Urothelium cell line (cell line): ENCODE measurements around the gene XPO1.
"Not testable (repeated sequence)": the region's sequence is repeated elsewhere in the genome, so short reads cannot be mapped to it uniquely, and the experiment has no call there.

Source experiments
- DNase-seq: peaks from one replicate; pipeline ENCODE4 v3.0.0; 2011; ENCODE audit warnings: low spot score, mixed read lengths
- FAIRE-seq: peaks from 2 replicates; lab custom pipeline; 2011; peaks lifted over from hg19 to GRCh38; lab: Jason Lieb, UNC

XPO1 gene

GRCh38 chr2:61536180-61536571 is 2.0 kb downstream of the XPO1 start:
- no peak for FAIRE-seq

GRCh38 chr2:61535449-61535848 is 2.7 kb downstream of the XPO1 start:
- FAIRE-seq (no peak), DNase-seq (no peak)

More at GRCh38 chr2:61536180-61536571, 2.0 kb downstream of the XPO1 start:
- DNase-seq = no peak

DNA sequence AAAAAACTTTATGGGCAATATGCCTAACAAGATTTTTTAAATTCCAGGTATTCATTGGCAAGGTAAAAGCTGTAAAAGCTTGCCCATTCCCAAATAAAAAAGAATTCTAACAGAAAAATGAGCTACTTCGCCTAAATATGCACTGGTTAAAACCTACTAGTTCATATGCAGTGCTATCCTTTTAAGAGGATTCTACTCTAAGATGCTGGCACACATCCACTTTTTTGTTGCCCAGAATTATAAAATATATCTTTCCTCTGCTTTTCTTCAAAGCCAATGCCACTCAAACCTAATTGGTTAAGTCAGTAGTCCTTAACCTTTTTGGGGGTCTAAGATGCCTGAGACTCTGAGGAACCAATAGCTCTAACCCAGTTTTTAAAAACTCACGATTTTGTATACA is 3.2 kb downstream of the XPO1 start:
- DNase-seq (no peak), FAIRE-seq (no peak)

- DNase-seq = no peak
- no peak for FAIRE-seq
Measured at GRCh38 chr2:61530749-61531148, 7.4 kb downstream of the XPO1 start.

- FAIRE-seq (peak; percentile 30), DNase-seq (no peak)
Measured at GRCh38 chr2:61529944-61530735, 8.0 kb downstream of the XPO1 start.

GRCh38 chr2:61520261-61520660 is 17.9 kb downstream of the XPO1 start:
- FAIRE-seq (no peak), DNase-seq (no peak)

- DNase-seq (no peak), FAIRE-seq (no peak)
Measured at GRCh38 chr2:61512768-61513398, 25.3 kb downstream of the XPO1 start.

GRCh38 chr2:61510674-61511671 is 27.2 kb downstream of the XPO1 start:
- DNase-seq (no peak), FAIRE-seq (no peak)

- no peak for FAIRE-seq
Measured at GRCh38 chr2:61504949-61505348, 33.2 kb downstream of the XPO1 start.

DNA sequence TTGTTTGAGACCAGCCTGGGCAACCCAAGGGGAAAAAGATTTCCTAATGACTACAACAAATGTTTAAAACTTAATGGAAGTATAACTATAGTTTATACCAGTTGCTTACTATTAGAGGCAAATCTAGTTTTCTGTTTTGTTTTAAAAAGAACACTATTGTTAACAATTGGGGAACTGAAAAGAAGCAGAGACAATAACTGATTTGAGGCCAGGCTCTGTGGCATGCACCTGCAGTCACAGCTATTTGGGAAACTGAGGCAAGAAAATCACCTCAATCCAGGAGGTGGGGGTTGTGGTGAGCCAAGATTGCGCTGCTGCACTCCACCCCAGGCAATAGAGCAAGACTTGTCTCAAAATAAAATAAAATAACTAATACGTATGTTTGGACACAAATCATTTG is 39.1 kb downstream of the XPO1 start:
- DNase-seq (no peak), FAIRE-seq (no peak)

More at GRCh38 chr2:61504949-61505348, 33.2 kb downstream of the XPO1 start:
- no peak for DNase-seq

- no peak for DNase-seq
- no peak for FAIRE-seq
Measured at GRCh38 chr2:61493523-61493942, 44.6 kb downstream of the XPO1 start.

GRCh38 chr2:61492476-61492875 is 45.7 kb downstream of the XPO1 start:
- no peak for DNase-seq
- FAIRE-seq = no peak

- no peak for DNase-seq
- no peak for FAIRE-seq
Measured at GRCh38 chr2:61485281-61485680, 52.9 kb downstream of the XPO1 start.

- no peak for FAIRE-seq
- DNase-seq = no peak
Measured at GRCh38 chr2:61478086-61478485, 60.1 kb downstream of the XPO1 start.

GRCh38 chr2:61476929-61477589 is 61.1 kb downstream of the XPO1 start:
- DNase-seq, FAIRE-seq: not testable (repeated sequence)

DNA sequence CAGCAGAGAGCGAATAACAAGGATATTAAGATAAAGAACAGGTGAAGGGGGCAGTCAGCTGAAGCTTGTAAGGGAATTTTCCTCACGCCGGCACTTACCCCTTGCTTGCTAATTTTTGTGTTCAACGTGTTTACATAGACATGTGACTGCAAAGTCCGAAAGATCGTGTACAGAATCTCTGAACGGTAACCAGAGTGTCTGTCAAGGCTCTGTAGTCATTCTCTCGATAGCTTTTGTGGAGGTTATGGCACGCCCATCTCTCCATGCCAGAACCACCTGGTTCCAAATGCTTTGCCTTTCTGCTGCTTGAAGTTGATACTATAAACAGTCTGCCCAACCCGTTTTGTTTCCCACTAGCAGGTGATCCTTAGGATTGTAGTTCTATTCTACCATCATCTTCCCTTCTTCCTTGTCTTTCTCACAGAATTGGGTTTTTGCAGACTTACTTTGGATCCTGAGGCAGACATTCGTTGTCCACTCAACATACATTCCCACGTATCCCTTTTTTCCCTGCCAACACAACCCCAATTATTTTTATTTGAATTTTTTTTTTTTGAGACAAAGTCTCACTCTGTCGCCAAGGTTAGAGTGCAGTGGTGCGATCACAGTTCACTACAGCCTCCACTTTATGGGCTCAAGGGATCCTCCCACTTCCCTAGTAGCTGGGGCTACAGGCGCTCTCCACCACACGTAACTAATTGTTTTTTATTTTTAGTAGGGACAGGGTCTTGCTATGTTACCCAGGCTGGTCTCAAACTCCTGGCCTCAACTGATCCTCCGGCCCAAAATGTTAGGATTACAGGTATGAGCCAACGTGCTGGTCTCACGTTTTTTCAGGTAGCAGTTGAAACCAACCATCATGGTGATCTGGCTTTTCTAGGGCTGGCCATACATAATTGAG is 66.0 kb downstream of the XPO1 start:
- FAIRE-seq = no peak
- peak; percentile 14 for DNase-seq

DNA sequence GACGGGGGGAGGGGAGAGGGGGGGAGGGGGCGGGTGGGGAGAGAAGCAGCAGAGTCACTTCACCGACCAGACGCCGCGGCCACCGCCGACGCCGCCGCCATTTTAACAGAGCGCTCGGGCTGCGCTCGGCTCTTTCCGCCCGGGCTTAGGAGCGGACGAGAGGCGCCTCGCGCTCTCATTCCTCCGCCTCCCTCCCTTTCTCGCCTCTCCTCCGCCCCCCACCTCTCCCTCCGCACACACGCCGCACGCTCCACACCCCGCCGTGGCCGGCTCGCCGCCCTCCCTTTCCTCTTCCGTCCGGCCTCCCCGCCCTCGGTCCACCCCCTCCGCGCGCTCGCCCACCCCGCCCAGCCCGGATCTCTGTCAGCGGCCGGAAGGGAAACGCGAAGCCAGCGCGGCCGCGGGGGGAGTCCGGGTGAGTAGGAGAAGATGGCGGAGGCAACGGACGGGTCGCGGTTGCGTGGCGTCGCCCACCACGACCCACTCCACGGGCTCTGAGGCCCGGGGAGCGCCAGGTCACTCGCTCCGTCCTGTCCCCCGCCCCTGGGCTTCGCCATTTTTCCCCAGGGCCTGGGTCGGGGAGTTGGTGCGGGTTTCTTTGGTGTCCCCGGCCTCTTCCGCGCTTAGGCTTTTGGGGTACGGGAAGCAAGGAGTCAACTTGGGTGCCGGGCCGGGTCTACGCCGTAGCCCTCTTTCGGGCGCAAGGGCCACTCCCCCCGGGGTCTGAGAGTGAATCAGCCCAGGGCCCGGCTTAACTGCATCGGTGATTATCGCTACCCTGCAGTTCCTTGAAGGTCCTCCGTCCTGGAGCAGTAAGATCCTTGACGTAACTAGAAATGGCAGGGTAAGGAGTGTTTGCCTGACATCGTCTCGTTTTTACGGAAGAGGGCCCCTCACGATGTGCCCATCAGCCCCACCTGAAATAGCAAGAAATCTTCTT is 66.9 kb downstream of the XPO1 start, which contains the start of gene USP34:
USP34 (minus strand) TSS at position 123 of the 940 bp plus-strand sequence. CDS start 395 bp downstream, outside the sequence.
- FAIRE-seq (peak; percentile 87), DNase-seq (peak; percentile 95)
